ENCODE measurements around the gene EPB41L2.

Gene EPB41L2

DNA sequence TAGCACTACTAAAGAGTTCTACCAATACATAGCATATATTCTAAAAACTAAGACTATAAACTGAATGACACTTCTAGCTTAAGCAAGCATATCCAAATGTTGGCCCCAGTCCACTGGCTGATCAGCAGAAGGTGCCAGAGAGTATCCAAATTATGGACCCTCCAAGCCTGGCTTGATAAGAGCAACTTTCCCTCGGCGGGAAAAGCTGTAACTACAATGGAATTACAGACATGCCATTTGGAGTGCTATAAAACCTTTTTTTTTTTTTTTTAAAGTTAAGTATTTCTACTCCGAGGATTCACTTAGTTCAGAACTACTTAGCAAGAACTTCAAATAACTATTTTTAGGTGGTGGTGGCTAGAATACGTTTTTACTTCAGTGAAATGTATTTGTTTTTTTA, 94.6 kb downstream of the EPB41L2 start:
- no peaks in the 10 kb centered on the region for H3K4me1 ChIP-seq

DNA sequence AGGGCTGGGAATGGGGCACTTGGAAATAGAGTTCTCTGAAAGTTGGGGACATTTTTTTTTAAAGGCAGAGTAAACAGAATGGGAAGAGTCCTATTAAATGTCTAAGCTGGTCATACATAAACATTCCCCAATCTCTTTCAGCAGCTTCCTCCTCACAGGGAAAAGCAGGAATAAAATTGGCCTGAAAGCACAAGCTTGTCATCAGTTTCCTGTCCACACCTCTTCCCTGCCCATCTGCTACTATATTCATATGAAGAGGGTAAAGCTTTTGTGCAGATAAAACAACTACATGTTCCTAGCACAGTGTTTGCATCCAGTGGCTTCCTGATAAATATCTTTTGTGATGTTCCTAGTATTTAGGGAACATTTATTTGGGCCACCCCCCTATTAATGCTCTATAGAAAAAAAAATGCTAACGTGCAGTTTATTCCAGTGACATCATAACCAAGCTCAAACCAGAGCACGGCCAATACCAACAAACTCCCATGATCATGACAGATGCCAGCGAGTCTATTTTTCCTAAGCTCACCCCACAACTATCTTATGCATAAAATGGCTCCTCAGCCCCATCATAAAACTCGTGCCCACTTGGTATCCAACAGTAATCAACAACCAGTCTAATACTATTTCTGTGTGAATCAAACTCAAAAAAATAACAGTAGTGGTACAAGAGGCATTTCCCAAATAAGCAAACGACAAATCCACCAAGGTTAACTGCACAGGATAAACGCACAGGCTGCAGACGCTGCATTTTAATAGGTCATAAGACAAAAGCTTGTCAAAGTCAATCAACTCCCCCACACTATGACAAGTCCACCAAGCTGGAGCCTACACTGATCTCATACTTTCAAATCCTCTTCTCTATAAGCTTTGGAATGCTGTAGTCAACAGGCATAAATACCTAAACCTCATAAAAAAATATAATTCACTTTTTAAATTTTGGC, 95.3 kb downstream of the EPB41L2 start:
- H3K9me3 ChIP-seq, result no peaks in the 10 kb centered on the region
- no peak overlapping the region for H3K4me3 ChIP-seq (ENCODE audit: low read depth, low read length)
- TF ChIP-seq, protein P1, sequence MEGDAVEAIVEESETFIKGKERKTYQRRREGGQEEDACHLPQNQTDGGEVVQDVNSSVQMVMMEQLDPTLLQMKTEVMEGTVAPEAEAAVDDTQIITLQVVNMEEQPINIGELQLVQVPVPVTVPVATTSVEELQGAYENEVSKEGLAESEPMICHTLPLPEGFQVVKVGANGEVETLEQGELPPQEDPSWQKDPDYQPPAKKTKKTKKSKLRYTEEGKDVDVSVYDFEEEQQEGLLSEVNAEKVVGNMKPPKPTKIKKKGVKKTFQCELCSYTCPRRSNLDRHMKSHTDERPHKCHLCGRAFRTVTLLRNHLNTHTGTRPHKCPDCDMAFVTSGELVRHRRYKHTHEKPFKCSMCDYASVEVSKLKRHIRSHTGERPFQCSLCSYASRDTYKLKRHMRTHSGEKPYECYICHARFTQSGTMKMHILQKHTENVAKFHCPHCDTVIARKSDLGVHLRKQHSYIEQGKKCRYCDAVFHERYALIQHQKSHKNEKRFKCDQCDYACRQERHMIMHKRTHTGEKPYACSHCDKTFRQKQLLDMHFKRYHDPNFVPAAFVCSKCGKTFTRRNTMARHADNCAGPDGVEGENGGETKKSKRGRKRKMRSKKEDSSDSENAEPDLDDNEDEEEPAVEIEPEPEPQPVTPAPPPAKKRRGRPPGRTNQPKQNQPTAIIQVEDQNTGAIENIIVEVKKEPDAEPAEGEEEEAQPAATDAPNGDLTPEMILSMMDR (IDR thresholded peaks at IDR 0.05; ENCODE audit: low read depth, low read length), result no peak
- no peaks in the 10 kb centered on the region for H3K27me3 ChIP-seq
- H3K36me3 ChIP-seq, result no peaks in the 10 kb centered on the region
- no peaks in the 10 kb centered on the region for H3K4me1 ChIP-seq
- no peak for DNase-seq

More for the DNA sequence above, 94.6 kb downstream of the EPB41L2 start:
- Histone ChIP-seq H3K36me3 (no peaks in the 10 kb centered on the region), H3K4me3 (ENCODE audit: low read depth, low read length) (no peak overlapping the region), H3K27me3 (no peaks in the 10 kb centered on the region), H3K9me3 (no peaks in the 10 kb centered on the region)
- TF ChIP-seq, protein P1 (IDR thresholded peaks at IDR 0.05; ENCODE audit: low read depth, low read length), result no peak
- no peak for DNase-seq

DNA sequence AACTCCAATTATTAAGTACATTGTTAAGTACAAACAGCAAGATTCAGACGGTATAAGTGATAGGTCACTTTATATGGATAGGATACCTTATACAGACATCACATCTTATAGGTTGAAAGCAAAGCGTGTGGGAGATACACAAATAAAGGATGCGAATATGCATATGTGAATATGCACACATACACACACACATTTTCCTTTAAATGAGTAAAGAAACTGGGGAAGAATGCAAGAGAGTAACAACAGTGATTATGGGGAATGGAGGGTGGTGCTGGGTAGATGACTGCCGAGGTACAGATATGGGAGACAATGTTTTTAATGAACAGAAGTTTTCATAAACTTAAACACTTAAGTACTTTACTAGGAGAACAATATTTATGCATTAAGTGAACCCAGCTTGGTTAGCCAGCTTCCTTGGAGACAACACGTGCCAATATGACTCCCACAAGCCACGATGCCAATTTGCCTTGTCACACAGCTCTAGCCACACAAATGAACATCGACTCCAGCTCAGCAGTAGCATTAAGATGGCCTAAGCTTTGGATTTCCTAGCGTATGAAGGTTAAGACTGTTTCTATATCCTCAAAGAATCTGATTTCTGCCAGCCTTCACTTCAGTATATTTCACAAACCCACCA, 96.6 kb downstream of the EPB41L2 start:
- H3K9me3 ChIP-seq, result no peaks in the 10 kb centered on the region
- H3K36me3 ChIP-seq, result no peaks in the 10 kb centered on the region
- H3K27me3 ChIP-seq, result no peaks in the 10 kb centered on the region
- TF ChIP-seq, protein P1 (IDR thresholded peaks at IDR 0.05; ENCODE audit: low read depth, low read length), result no peak
- DNase-seq, result no peak
- no peaks in the 10 kb centered on the region for H3K4me1 ChIP-seq
- H3K4me3 ChIP-seq (ENCODE audit: low read depth, low read length), result no peak overlapping the region

DNA sequence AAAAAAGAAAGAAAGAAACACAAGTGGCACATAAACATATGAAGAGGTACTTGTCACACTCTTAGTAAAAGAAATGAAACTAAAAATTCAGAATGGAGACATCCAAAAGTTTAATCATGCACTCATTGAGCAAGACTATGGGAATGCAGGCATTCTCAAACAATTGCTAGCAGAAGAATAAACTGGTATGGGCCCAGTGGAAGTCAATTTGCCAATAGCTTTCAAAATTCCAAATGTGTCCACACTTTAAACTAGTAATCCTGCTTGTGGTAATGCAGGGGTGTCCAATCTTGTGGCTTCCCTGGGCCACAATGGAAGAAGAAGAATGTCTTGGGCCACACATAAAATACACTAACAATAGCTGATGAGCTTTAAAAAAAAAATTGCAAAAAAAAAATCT, 97.4 kb downstream of the EPB41L2 start:
- Histone ChIP-seq H3K36me3 (no peaks in the 10 kb centered on the region), H3K9me3 (no peaks in the 10 kb centered on the region), H3K27me3 (no peaks in the 10 kb centered on the region), H3K4me3 (ENCODE audit: low read depth, low read length) (no peak overlapping the region), H3K4me1 (no peaks in the 10 kb centered on the region)
- TF ChIP-seq, protein P1 (IDR thresholded peaks at IDR 0.05; ENCODE audit: low read depth, low read length), result no peak
- no peak for DNase-seq

DNA sequence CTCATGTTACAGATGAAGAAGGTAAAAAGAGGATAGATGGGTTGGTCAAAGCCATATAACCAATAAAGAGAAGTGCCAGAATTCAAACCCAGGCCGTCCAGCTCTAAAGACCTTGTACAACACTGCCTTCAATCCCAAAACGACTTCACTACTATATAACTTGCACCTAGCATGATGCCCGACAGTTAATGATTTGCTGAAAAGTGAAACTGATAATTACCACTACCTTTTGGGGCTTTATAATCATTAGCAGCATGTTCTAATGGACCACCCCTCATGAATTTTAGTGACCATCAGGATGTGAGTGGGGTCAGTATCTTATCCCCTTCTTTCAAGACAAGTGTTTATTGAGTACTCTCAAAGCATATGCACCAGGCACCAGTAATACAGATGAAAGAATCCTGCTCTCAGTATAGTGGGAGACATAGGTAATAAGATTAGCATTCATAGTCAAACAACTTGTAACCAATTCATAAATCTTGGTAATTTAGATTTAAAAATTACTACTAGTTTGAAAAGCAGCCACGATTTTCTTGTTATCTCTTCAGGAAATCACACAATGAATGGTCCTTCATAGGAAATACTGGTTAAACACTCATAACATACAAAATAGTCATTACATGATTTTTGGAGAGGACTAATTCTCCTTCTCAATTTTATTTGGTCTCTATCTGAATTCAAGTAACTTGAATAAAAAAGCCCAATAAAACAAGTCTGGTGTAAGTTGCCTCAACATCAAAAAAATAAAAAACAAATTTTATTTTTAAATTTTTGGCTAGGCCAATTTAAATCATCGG, 98.0 kb downstream of the EPB41L2 start:
- Histone ChIP-seq H3K4me3 (ENCODE audit: low read depth, low read length) (no peak overlapping the region), H3K9me3 (no peaks in the 10 kb centered on the region), H3K27me3 (no peaks in the 10 kb centered on the region), H3K36me3 (no peaks in the 10 kb centered on the region), H3K4me1 (no peaks in the 10 kb centered on the region)
- TF ChIP-seq, protein P1 (IDR thresholded peaks at IDR 0.05; ENCODE audit: low read depth, low read length), result no peak
- DNase-seq, result no peak

Data from BE2C (cell line).